ENCODE results near the gene INO80C.
"Not testable (repeated sequence)": the region's sequence is repeated elsewhere in the genome, so short reads cannot be mapped to it uniquely, and the experiment has no call there.

Gene INO80C

DNA sequence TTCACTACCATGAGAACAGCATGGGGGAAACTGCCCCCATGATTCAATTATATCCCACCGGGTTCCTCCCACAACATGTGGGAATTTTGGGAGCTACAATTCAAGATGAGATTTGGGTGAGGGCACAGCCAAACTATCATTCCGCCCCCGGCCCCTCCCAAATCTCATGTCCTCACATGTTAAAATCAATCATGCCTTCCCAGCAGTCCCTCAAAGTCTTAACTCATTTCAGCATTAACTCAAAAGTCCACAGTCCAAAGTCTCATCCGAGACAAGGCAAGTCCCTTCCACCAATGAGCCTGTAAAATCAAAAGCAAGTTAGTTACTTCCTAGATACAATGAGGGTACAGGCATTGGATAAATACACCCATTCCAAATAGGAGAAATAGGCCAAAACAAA lies 10.2 kb downstream of the INO80C start:
- not testable (repeated sequence) for DNase-seq

DNA sequence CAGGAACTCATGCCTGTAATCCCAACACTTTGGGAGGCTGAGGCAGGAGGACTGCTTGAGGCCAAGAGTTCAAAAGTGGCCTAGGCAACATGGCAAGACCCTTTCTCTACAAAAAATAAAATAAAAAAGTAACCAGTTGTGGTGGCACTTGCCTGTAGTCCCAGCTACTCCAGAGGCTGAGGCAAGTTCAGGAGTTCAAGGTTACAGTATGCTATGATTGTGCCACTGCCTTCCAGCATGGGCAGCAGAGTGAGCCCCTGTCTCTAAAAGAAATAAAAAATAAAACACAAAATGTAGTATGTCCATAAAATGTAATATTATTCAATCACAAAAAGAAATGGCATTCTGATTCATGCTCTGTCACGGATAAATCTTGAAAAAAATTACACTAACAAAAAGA lies 11.9 kb downstream of the INO80C start:
- DNase-seq = no peak

DNA sequence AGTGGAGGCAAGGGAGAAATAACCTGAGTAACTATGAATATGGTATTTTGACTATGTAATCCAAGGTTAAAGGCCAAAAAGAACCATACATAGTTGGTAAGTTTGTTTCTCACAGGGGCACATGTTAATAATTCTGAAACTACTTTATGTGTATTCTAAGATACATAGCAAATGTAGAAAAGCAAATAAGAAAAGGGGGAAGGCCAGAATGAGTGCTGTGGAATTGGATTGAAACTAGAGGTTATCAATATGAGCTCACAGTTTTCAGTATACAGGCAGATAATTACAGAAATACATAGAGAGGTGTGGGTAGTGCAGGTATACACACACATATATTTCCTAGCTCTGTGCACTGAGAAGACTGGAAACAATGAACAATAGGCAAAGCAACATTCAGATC lies 13.7 kb downstream of the INO80C start:
- DNase-seq = no peak

DNA sequence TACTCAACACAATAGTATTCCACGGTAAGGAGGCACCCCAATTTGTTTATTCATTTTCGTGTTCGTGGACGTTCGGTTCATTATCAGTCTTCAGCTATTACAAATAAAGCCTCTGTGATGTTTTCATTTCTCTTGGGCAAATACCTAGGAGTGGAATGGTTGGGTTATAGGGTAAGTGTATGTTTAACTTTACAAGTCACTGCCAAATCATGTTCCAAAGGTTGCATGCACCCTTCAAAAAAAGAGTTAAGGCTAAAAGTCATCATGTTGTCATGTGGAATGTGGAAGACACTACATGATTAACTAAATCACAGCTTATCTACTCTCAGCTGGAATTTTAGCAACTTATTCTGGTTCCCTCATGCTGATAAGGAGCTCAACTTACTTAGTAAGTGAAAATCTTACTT lies 15.8 kb downstream of the INO80C start:
- DNase-seq = no peak

DNA sequence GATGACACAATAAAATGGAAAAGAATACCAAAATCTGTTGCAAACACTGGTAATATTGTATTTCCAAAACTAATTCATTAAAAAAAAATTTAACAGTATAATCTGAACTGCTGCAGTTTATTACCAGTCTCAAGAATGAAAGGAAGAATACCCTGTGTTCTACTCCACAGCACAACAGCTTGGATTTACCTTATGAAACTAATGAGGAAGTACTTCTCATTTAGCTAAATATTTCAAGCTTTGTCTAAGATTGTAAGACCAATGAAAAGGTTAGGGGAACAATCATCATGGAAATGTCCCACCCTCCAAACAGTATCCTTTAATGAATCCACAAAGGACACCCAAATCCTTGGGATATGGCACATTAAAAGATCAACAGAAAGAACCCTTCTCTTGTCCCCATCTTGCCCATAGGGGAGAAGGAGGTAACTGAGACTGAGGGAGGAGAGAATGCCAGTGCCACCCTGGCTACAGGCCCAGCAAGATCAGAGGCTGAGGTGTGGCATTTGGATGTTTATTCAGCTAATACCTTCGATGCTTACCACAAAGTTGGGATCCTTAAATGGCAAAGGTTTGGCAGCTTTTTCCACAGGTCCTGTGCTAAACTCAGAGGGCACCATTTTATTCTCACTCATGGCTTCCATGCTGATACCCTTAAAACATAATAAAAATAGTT lies 17.7 kb downstream of the INO80C start:
- DNase-seq = no peak

DNA sequence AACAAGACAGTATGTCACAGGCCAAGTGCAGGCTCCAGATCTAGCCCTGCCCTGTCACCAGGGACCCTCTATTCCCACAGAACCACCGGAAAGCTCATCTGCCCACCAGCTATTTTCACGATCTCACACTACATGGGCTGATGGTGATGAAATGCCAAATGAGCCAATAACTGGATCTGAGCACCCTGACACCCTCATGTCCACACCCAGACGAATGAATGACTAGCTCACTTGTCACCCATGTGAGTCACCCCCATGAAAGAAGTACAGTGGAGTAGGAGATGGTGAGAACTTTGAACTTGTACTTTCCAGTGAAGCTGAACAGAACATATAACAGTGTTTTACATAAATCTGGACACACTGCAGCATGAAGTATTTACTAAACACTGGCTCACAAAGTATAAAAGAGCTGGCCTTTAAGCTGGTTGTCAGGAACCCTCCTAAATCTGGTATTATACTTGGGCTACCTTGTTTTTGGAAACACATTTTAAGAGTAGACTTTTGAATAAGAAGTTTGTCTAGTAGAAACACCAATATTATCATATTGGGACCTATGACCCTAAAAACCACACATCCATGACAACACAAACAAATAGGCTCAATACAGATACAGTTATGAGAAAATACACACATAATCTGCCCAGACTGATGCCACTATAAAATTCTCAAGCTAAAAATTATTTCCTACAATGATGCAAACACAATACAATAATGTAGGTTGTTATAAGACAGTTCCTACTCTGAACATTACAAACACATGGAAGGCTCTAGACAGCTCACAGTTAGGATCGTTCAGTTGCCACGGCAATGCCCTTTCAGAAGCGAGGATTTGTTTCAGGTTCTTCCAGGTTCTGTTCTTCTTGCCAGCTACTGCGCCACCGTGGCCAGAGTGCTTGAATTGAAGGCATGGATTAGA lies 19.0 kb downstream of the INO80C start:
- peak; percentile 93 for DNase-seq

DNA sequence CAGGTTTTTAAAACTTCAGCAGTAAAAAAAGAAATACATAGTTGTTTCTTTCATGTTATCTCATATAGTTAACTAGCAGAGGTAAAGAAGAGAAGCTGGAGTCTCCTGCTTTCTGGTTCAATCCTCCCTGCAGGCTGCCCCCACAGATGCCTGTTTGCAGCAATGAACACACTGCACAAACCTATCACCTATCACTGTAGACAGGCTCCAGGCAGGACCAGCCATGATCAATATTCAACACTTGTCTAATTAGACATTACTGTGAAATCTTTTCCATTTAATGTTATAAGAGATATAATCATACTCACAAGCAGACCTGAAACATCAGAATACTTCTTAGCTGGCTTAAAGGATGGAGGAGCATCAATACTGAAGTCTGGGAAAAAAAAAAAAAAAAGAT lies 19.8 kb downstream of the INO80C start:
- no peak for DNase-seq

DNA sequence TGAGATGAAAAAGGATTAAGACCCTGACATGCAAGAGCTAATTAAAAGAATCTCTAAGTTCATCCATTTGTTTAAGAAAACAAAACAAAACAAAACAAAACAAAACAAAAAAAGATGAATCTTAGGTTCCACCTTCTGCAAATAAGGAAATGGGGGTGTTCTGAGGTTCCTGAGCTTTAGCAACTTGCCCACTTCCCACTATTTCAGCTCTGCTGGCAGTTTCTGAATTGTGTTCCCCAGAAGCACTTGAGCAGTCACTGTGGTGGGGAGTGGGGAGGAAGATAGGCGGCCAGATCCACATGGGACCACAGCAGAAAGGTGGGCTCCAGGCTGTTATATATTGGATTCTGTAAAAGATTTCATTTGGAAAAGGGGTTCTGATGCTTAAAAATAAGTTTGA lies 20.3 kb downstream of the INO80C start:
- DNase-seq = no peak

DNA sequence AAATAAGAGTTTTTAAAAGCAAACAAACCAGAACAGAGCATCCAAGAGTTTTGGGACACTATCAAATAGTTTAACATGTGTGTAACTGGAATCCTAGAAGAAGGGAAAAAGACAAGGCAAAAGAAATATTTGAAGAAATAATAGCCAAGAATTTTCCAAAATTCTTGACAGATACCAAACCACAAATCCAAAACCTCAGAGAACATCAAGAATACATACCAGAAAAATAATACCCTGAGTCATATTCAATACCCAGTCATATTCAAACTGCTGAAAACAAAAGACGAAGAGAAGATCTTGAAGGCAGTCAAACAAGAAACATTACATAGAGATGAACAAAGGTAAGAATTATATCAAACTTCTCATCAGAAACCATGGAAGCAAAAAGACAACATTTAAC lies 22.9 kb downstream of the INO80C start:
- no peak for DNase-seq

DNA sequence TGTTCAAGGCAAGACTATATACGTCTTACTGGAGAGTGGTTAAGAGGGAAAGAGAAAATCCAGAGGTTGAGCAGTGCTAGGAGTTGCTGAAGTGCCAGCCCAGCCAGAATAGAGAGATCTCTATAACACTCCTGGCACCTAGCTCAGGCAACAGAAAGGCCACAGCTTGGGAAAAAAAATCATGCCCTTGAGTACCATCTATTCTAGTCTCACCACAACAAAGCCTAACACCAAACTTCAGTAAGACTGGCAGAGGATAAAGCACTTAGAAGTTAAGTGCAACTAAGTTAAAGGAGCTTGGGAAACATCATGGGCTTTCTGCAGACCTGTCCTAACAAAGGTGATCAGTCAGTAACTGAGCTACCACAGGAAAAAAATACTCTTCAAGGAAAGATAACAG lies 24.2 kb downstream of the INO80C start:
- DNase-seq = no peak

DNA sequence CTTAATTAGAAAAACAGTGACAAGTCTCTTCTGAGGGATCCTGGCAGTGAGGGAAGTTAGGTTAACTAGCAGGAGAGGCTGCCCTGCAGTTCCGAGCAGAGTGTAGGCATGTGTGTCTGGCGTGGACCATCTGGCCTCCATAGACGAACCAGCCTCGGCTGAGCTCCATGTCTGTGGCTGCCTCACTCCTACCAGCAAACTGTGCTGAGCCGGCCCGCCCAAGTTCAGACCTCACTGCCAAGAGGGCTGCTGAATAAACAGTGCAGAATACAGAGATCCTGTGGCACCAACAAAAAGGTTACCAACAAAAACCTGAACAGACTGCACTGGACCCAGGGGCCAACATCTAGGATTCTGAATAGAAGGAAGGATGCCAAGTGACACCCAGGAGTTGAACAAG lies 27.3 kb downstream of the INO80C start:
- no peak for DNase-seq

DNA sequence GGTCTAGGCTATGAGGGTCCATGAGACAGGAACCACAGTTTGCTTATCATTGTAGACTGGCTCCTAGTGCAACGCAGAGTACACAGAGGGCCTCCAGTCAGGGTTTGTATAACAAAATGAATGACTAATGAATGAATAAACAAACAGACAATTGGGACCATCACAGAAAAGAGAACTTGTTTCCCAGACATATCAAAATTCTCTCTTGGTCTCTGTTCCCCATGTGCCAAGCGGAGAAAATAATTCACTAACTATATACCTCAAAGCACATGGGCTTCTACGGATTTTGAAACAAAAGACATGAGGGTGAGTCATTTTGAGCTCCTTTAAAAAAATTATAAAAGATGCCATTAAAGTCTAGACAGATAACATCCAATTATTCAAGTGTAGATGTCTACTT lies 28.0 kb downstream of the INO80C start:
- DNase-seq = no peak

DNA sequence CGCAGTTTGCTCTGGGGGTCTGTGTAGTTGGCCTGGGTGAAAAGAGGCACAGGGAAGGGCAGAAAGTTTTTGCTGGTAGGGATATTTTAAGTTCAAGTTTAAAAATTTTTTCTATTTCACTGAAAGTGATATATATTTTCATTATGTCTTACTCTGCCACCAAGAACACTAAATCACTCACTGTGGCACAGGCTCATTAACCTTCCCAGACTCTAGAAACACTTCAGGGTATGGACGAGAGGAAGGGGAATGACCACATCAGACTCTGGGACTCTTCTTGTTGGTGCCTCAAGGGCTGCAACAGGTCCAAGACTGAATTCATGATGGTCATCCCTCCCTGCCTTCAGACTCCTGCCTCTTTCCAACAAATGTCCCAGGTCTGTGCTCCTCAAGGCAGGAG lies 29.0 kb downstream of the INO80C start:
- no peak for DNase-seq

DNA sequence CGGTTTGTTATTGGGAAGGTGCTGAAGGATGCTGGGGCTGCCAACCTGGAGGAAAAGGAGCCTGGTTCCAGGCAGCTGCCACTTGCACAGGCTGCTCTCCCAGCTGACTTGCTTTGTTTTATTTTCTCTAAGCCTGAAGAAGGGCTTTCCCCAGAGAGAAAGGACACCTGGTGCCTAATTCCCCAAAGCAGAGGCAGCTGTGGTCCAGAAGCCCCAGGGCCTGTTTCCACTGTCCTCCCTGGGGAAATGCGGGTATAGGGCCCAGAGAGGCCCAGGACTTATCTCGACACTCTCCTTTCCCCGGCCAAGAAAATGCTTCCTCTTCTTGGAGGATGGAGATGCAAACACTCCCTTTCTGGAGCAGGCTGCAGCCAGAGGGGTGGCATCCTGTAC lies 30.1 kb downstream of the INO80C start:
- no peak for DNase-seq

DNA sequence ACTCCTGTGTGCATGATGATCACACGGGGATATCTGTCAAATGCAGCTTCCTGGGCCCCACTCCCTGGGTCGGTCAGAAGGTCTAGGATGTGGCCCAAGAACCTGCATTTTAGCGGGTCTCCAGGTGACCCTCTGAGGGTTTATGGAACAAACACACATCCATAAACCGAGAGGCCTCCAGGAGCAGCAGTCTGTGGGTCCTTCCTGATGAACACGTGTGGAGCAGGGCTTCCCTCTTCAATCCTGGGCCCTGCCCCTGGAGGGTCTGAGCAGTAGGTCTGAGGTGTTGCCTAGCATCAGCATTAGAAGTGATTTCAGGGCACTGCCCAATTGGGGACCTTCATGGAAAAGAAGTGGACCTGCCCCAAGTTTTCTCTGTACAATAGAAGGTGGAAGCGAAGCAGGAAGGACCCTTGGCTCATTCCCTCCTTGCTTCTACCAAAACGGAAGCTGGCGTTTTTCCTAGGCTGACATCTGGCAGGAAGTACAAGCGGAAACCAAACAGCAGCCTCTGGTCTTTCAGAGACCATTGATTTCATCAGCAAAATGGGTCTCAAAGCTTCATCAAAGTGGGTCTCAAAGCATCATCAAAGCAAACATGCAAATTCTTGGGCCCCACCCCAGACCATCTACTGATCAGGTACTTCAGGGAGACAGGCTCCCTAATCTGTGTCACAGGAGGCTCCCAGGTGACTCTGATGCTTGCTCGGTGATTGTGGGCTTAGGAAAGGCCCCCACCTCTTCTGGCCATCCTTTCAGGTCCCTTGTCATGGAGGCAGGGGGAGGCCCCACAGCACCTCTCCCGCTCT lies 30.7 kb downstream of the INO80C start:
- DNase-seq = no peak

DNA sequence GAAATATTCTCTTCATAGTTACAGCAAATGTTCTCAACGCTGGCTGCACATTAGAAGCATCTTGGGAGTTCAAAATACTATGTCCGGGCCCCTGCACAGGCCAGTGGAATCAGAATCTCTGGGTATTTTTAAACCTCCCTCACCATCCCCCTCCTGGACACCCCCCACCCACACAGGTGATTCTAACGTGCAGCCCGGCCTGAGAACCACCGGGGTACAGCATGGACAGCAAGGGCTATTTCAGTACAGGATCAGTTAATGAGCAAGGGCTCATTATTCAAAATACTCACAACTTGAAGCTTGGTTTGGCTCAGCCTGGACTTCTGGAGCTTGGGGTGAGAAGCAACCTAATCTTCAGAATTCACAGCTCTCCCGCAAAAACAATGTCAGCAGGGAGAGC lies 31.4 kb downstream of the INO80C start:
- no peak for DNase-seq

DNA sequence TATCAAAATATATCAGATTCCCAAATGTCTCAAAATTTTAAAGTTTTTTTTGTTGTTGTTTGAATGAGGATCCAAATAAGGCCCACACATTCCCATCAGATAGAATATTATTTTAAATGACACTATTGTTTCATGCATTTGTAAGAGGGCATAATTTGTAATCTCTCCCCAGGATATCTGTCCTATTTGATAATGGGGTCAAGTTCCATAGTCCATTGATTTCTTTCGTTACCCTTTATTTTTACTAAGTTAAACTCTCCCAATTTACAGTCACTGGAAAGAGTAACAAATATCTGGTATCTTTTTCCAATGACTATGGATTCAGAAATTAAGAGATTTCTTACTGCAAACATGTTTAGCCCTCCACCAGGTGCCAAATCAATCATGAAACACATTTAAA lies 32.4 kb downstream of the INO80C start:
- no peak for DNase-seq

DNA sequence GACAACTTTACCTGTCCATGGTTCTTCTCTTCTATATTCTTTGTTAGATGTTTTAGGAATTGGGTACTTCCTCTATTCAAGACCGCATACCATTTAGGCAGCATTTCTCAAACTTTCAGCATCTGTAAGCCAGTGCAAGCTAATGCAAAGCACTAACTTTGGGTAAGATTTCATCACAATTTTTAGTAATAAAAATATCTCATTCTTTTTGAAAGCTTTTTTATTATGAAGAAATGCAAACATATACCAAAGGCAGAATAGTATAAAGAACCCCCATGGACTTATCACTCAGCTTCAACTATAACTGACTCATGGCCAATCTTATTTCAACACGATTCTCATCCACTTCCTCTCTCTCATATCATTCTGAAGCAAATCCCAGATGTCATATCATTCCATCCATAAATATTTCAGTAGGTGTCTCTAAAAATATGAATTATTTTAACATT lies 32.9 kb downstream of the INO80C start:
- DNase-seq = no peak

DNA sequence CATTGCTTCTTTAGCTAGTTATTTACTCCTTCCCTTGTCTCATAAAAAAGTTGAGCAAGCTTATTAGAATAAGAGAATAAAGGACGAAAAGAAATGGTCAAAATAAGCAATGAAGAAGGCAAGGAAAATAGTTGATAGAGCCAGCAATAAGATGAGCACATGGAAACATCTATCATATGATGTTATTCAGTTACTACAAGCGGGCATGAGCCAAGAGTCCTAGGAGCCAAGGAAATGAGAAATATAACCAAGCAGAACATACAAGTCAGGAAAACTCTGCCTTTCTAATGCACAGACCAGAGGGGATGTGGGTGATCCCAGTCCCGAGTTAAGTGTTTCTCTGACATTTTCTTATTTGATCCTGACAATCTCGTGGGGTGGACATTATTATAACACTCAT lies 33.9 kb downstream of the INO80C start:
- no peak for DNase-seq

DNA sequence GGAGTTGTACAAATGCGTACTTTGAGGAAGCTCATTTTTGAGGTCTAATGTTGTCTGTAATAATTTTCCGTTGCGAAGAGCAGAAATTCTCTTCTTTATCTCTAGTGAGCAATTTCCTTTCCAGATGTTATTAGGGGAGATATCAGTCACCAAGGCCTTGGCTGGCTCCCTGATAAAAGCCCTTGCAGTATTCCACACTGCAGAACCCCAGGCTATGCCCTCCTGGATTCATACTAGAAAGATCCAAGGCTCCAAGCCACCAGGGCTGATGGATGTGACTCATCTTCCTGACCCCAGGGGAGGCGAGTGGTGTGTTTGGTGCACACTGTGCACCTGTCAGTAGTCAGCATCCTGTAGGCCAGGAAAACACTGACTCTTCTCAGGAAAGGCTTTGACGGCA lies 34.7 kb downstream of the INO80C start:
- DNase-seq = peak; percentile 28

DNA sequence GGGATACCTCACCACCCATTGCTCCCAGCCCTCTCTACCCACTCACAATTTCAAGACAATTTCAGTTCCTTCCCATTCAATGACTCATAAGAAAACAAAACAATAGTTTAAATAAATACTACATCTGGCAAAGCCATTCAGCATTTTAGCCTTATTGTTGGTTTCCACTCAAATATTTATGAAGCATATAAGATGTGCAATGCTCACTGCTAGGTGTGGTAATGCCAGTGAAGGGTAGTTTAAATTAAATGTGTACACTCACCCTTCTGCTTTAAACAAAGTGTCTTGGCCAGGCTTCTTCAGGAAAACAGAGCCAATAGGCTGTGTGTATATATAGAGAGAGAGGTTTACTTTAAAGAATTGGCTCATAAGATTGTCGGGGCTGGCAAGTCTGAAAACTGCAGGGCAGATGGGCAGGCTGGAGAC lies 37.0 kb downstream of the INO80C start:
- peak; percentile 29 for DNase-seq

DNA sequence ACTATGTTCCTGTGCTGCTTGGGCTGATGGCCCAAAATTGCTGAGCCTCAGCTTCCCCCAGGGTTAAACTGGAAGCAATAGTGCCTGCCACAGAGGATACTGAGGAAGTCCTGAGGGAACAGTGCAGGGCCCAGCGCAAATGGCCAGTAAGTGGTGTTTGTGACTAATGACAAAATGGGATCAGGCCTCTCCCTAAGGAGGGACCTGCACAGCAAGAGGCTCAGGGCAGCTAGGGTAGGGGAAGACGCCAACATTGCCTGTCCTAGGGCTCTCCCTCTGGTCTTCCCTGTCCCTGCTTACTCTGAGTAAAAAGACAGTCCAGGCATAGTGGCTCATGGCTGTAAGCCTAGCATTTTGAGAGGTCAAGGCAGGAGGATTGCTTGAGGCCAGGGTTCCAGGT lies 37.8 kb downstream of the INO80C start:
- no peak for DNase-seq

DNA sequence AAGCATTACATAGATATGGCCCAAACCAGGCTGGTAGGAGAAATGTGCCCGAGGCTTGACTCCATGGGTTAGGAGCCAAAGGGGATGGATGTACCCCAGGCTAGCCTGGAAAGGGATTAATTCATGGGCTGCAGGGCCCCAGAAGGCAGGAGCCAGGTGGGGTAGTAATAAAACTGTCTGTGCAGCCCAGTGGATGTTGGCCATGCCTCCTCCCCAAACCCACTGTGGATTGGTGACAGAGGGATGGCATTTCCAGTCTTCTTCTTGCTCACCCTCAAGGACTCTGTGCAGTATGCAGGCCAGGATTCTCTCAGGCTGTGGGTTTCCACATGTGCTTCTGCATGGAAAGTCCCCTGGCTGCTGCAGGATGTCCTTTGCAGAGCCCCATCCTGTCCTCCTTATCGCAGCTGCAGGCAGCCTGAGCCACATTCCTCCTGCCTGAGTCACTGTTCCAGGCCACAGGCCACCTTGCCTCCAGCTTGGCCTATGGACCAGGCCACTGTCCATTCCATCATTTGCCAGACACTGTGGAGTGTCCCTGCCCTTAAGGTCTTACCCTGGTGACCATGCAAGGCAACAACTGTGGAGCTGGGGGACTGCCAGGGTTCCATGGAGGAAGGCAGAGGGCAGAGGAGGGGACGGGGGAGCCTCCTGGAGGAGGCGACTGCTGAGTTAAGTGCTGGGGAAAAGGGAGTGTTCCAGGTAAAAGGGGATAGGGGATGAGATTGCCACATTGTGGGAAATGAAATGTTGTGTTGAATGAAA lies 38.9 kb downstream of the INO80C start:
- peak; percentile 92 for DNase-seq

Data from EL (cell line).